Activated naive CD4-positive, alpha-beta T cell treated with anti-CD3 and anti-CD28 coated beads for 36 hours (primary cell): ENCODE results near the gene ADAMTS4. TPM values are rescaled to one million over a fixed set of nuclear protein-coding genes. Genes with fewer than 3 reads are reported as not detected.

Source experiments
- CTCF ChIA-PET: fragments of 350-600 bp; sonication (Branson Sonifier 250); formaldehyde crosslinking; loops from one replicate; lab custom pipeline; 2021; ENCODE audit warnings: antibody characterized with exemption; lab: Charles Lee
- DNase-seq: peaks from one replicate; pipeline ENCODE4 v3.0.0-alpha.2; 2020
- H3K27ac Mint-ChIP-seq: one replicate; pipeline ENCODE4 v1.8.0; 2021; ENCODE audit warnings: mild to moderate bottlenecking, mixed read lengths
- H3K27me3 Mint-ChIP-seq: one replicate; pipeline ENCODE4 v1.8.0; 2021; ENCODE audit warnings: low read depth, mixed read lengths
- H3K36me3 Mint-ChIP-seq: one replicate; pipeline ENCODE4 v1.8.0; 2021; ENCODE audit warnings: low read depth, mixed read lengths
- H3K4me1 Mint-ChIP-seq: one replicate; pipeline ENCODE4 v1.8.0; 2021; ENCODE audit warnings: low read depth, mixed read lengths
- H3K4me3 Mint-ChIP-seq: one replicate; pipeline ENCODE4 v1.8.0; 2021; ENCODE audit warnings: mild to moderate bottlenecking, moderate library complexity, mixed read lengths
- H3K9me3 Mint-ChIP-seq: one replicate; pipeline ENCODE4 v1.8.0; 2021; ENCODE audit warnings: mixed read lengths
- intact Hi-C: fragments of 100-400 bp; cut with micrococcal nuclease; formaldehyde crosslinking; loops from one replicate; pipeline ENCODE4 v1.15.1; 2023
- total RNA-seq, 2 experiments: library from RNA; stranded (reverse); gene quantifications; one replicate each; pipeline ENCODE4 v1.2.3, GENCODE V29; 2021

ADAMTS4 gene
- total RNA-seq, 2 experiments from 2014 or later, result 6.5 to 10.6 TPM

- H3K27ac Mint-ChIP-seq, result no peak overlapping the region
These were observed 5.2 kb downstream of the ADAMTS4 start for GRCh38 chr1:161193561-161194235.

GRCh38 chr1:161192476-161193465 is 6.1 kb downstream of the ADAMTS4 start:
- CTCF ChIA-PET, result interaction anchor here (0.6 to 4.4 kb wide), 20 partner anchors 10 to 191 kb away, joined by 3 to 69 read pairs (median 6); partner anchors contain the start of genes APOA2, NDUFS2, PPOX and TOMM40L
- no peaks in the 10 kb centered on the region for H3K36me3 Mint-ChIP-seq
- no peaks in the 10 kb centered on the region for H3K27me3 Mint-ChIP-seq
- peaks cover 34% of the 10 kb centered on the region for H3K4me1 Mint-ChIP-seq
- DNase-seq, result peak; percentile 84
- intact Hi-C loops, result loop anchor here (1.0 kb wide), 4 partner anchors 33 to 190 kb away; no protein-coding TSS in a partner anchor
- H3K4me3 Mint-ChIP-seq, result no peak overlapping the region
- no peaks in the 10 kb centered on the region for H3K9me3 Mint-ChIP-seq
- H3K27ac Mint-ChIP-seq, result peak overlapping the region; percentile 51

More at GRCh38 chr1:161193561-161194235, 5.2 kb downstream of the ADAMTS4 start:
- Mint-ChIP-seq H3K27me3 (no peaks in the 10 kb centered on the region), H3K36me3 (no peaks in the 10 kb centered on the region), H3K4me3 (no peak overlapping the region), H3K4me1 (peaks cover 30% of the 10 kb centered on the region), H3K9me3 (no peaks in the 10 kb centered on the region)
- intact Hi-C loops, result no loop called here
- DNase-seq, result no peak
- CTCF ChIA-PET, result interaction anchor here (0.6 to 4.4 kb wide), 13 partner anchors 10 to 188 kb away, joined by 3 to 69 read pairs (median 6); partner anchors contain the start of genes APOA2, NDUFS2 and TOMM40L

- Mint-ChIP-seq H3K4me1 (peaks cover 40% of the 10 kb centered on the region), H3K9me3 (no peaks in the 10 kb centered on the region), H3K27ac (no peak overlapping the region), H3K4me3 (no peak overlapping the region), H3K27me3 (no peaks in the 10 kb centered on the region), H3K36me3 (no peaks in the 10 kb centered on the region)
- DNase-seq, result no peak
- CTCF ChIA-PET, result interaction anchor here (0.6 to 4.4 kb wide), 23 partner anchors 10 to 191 kb away, joined by 3 to 69 read pairs (median 5); partner anchors contain the start of genes APOA2, NDUFS2, PPOX and TOMM40L
- intact Hi-C loops, result loop anchor here (1.0 kb wide), 4 partner anchors 33 to 190 kb away; no protein-coding TSS in a partner anchor
These were observed 6.9 kb downstream of the ADAMTS4 start for GRCh38 chr1:161191971-161192370.

- H3K36me3 Mint-ChIP-seq, result no peaks in the 10 kb centered on the region
- H3K27ac Mint-ChIP-seq, result no peak overlapping the region
- no peak overlapping the region for H3K4me3 Mint-ChIP-seq
- no peaks in the 10 kb centered on the region for H3K27me3 Mint-ChIP-seq
- DNase-seq, result no peak
- intact Hi-C loops, result no loop called here
- no peaks in the 10 kb centered on the region for H3K9me3 Mint-ChIP-seq
- peaks cover 48% of the 10 kb centered on the region for H3K4me1 Mint-ChIP-seq
- CTCF ChIA-PET, result interaction anchor here (0.6 to 4.4 kb wide), 17 partner anchors 9 to 192 kb away, joined by 3 to 69 read pairs (median 5); partner anchors contain the start of genes NDUFS2, PPOX and TOMM40L
These were observed 7.8 kb downstream of the ADAMTS4 start for GRCh38 chr1:161190962-161191521.

GRCh38 chr1:161189036-161189435 is 9.8 kb downstream of the ADAMTS4 start:
- Mint-ChIP-seq H3K4me3 (no peak overlapping the region), H3K27ac (no peak overlapping the region), H3K27me3 (no peaks in the 10 kb centered on the region), H3K9me3 (no peaks in the 10 kb centered on the region), H3K36me3 (no peaks in the 10 kb centered on the region), H3K4me1 (peaks cover 53% of the 10 kb centered on the region)
- intact Hi-C loops, result loop anchor here (10.0 kb wide), 1 partner anchor 556 kb away; the partner anchor contains the start of gene DUSP12
- CTCF ChIA-PET, result interaction anchor here (1.0 kb wide), 1 partner anchor 15 kb away, joined by 5 read pairs; no protein-coding TSS in a partner anchor
- DNase-seq, result no peak

- DNase-seq, result no peak
- peaks cover 59% of the 10 kb centered on the region for H3K4me1 Mint-ChIP-seq
- intact Hi-C loops, result loop anchor here (10.0 kb wide), 1 partner anchor 556 kb away; the partner anchor contains the start of gene DUSP12
- H3K9me3 Mint-ChIP-seq, result no peaks in the 10 kb centered on the region
- H3K27ac Mint-ChIP-seq, result peak overlapping the region; percentile 47
- no peaks in the 10 kb centered on the region for H3K36me3 Mint-ChIP-seq
- no peaks in the 10 kb centered on the region for H3K27me3 Mint-ChIP-seq
- no peak overlapping the region for H3K4me3 Mint-ChIP-seq
- CTCF ChIA-PET, result interaction anchor here (0.6 to 1.0 kb wide), 4 partner anchors 9 to 249 kb away, joined by 3 to 5 read pairs (median 4); partner anchors contain the start of gene TOMM40L
These were observed 10.5 kb downstream of the ADAMTS4 start for GRCh38 chr1:161188381-161188780.

- DNase-seq, result no peak
- Mint-ChIP-seq H3K4me3 (no peak overlapping the region), H3K27me3 (no peaks in the 10 kb centered on the region), H3K4me1 (peaks cover 60% of the 10 kb centered on the region), H3K9me3 (no peaks in the 10 kb centered on the region), H3K36me3 (no peaks in the 10 kb centered on the region), H3K27ac (peak overlapping the region; percentile 94)
- CTCF ChIA-PET, result interaction anchor here (1.3 to 1.7 kb wide), 2 partner anchors 38 to 195 kb away, joined by 8 to 9 read pairs; partner anchors contain the start of gene TOMM40L
- intact Hi-C loops, result loop anchor here (10.0 kb wide), 1 partner anchor 557 kb away; the partner anchor contains the start of gene DUSP12
These were observed 11.5 kb downstream of the ADAMTS4 start for GRCh38 chr1:161187311-161187710.

- intact Hi-C loops, result loop anchor here (1.0 to 10.0 kb wide), 5 partner anchors 16 to 559 kb away; partner anchors contain the start of genes DEDD, DUSP12 and NDUFS2
- peak; percentile 30 for DNase-seq
- CTCF ChIA-PET, result interaction anchor here (0.6 to 1.7 kb wide), 8 partner anchors 14 to 196 kb away, joined by 3 to 9 read pairs (median 3); partner anchors contain the start of genes ADAMTS4, PPOX and TOMM40L
- Mint-ChIP-seq H3K9me3 (no peaks in the 10 kb centered on the region), H3K27me3 (no peaks in the 10 kb centered on the region), H3K4me1 (peaks cover 73% of the 10 kb centered on the region), H3K27ac (peak overlapping the region; percentile 94), H3K4me3 (peak overlapping the region; percentile 67), H3K36me3 (no peaks in the 10 kb centered on the region)
These were observed 13.0 kb downstream of the ADAMTS4 start for GRCh38 chr1:161185732-161186311.

GRCh38 chr1:161185282-161185682 is 13.6 kb downstream of the ADAMTS4 start:
- Mint-ChIP-seq H3K4me1 (peaks cover 78% of the 10 kb centered on the region), H3K4me3 (peak overlapping the region; percentile 67), H3K36me3 (no peaks in the 10 kb centered on the region), H3K27ac (peak overlapping the region; percentile 94), H3K9me3 (no peaks in the 10 kb centered on the region), H3K27me3 (no peaks in the 10 kb centered on the region)
- CTCF ChIA-PET, result interaction anchor here (1.7 kb wide), 1 partner anchor 40 kb away, joined by 9 read pairs; the partner anchor contains the start of gene TOMM40L
- DNase-seq, result peak; percentile 94
- intact Hi-C loops, result loop anchor here (1.0 to 10.0 kb wide), 5 partner anchors 17 to 560 kb away; partner anchors contain the start of genes DEDD, DUSP12 and NDUFS2

GRCh38 chr1:161182214-161182613 is 16.6 kb downstream of the ADAMTS4 start:
- Mint-ChIP-seq H3K27ac (peak overlapping the region; percentile 97), H3K9me3 (no peaks in the 10 kb centered on the region), H3K4me1 (peaks cover 76% of the 10 kb centered on the region), H3K27me3 (no peaks in the 10 kb centered on the region), H3K4me3 (no peak overlapping the region), H3K36me3 (no peaks in the 10 kb centered on the region)
- CTCF ChIA-PET, result interaction anchor here (1.0 to 4.2 kb wide), 13 partner anchors 10 to 535 kb away, joined by 3 to 57 read pairs (median 8); partner anchors contain the start of genes APOA2, NDUFS2, PPOX and SLAMF1
- intact Hi-C loops, result loop anchor here (1.0 to 10.0 kb wide), 4 partner anchors 67 to 563 kb away; partner anchors contain the start of gene DUSP12
- DNase-seq, result peak; percentile 85
